HPDE6-E6E7 (cell line): ENCODE measurements around the gene CARNS1.
"Not testable (repeated sequence)": the region's sequence is repeated elsewhere in the genome, so short reads cannot be mapped to it uniquely, and the experiment has no call there.

Experiments
- DNase-seq: peaks from one replicate; pipeline ENCODE4 v3.0.0; 2011; ENCODE audit warnings: missing footprints; ENCODE audit errors: extremely low spot score

Gene CARNS1

GRCh38 chr11:67396259-67396581 is 19.3 kb upstream of the CARNS1 start:
- DNase-seq = no peak

- no peak for DNase-seq
Measured at GRCh38 chr11:67396587-67397389, 18.7 kb upstream of the CARNS1 start.

- no peak for DNase-seq
Measured at GRCh38 chr11:67397536-67397935, 17.9 kb upstream of the CARNS1 start.

- DNase-seq = no peak
Measured at GRCh38 chr11:67397986-67398660, 17.4 kb upstream of the CARNS1 start.

GRCh38 chr11:67398661-67399563 is 16.6 kb upstream of the CARNS1 start:
- no peak for DNase-seq

GRCh38 chr11:67400251-67400941 is 15.1 kb upstream of the CARNS1 start:
- DNase-seq = no peak

GRCh38 chr11:67400942-67401494 is 14.5 kb upstream of the CARNS1 start:
- no peak for DNase-seq

GRCh38 chr11:67401495-67402191 is 13.8 kb upstream of the CARNS1 start, which contains the start of gene PPP1CA:
TSS of gene PPP1CA (minus strand) at chr11:67401858. CDS start at chr11:67401782, 76 bp downstream.
- peak; percentile 91 for DNase-seq

GRCh38 chr11:67402192-67402839 is 13.2 kb upstream of the CARNS1 start:
- DNase-seq = not testable (repeated sequence)

- DNase-seq = not testable (repeated sequence)
Measured at GRCh38 chr11:67403085-67403484, 12.4 kb upstream of the CARNS1 start.

GRCh38 chr11:67404515-67405195 is 10.8 kb upstream of the CARNS1 start:
- DNase-seq = no peak

GRCh38 chr11:67405196-67405567 is 10.3 kb upstream of the CARNS1 start:
- no peak for DNase-seq

GRCh38 chr11:67405688-67406339 is 9.7 kb upstream of the CARNS1 start:
- no peak for DNase-seq

GRCh38 chr11:67406420-67406968 is 9.0 kb upstream of the CARNS1 start:
- DNase-seq = no peak

GRCh38 chr11:67406969-67407687 is 8.3 kb upstream of the CARNS1 start:
- no peak for DNase-seq

GRCh38 chr11:67407688-67408163 is 7.8 kb upstream of the CARNS1 start:
- no peak for DNase-seq

- no peak for DNase-seq
Measured at GRCh38 chr11:67408437-67409200, 6.9 kb upstream of the CARNS1 start.
